Smooth muscle cell (in vitro differentiated cells): ENCODE data around the gene TTC8. TPM values are rescaled to one million over a fixed set of nuclear protein-coding genes. Genes with fewer than 3 reads are reported as not detected.
A peak's percentile ranks its signal among the peaks of the same experiment; 100 is the strongest.

Experiments used
- DNase-seq: peaks from one replicate; lab custom pipeline; 2025; ENCODE audit not compliant: unreplicated experiment; lab: John Stamatoyannopoulos, UW
- H2AFZ ChIP-seq: fragments of 200-600 bp; sonication (generic); 2 replicates; pipeline ENCODE4 v1.6.0; 2016; ENCODE audit warnings: antibody characterized with exemption, low read depth, mild to moderate bottlenecking
- H3F3A ChIP-seq: fragments of 200-600 bp; sonication (generic); 2 replicates; pipeline ENCODE4 v1.6.0; 2017; ENCODE audit warnings: antibody characterized with exemption, low read depth
- H3K27ac ChIP-seq: fragments of 200-600 bp; sonication (generic); 2 replicates; pipeline ENCODE4 v1.5.1; 2016; ENCODE audit warnings: low read depth, mild to moderate bottlenecking
- H3K27me3 ChIP-seq: fragments of 200-600 bp; sonication (generic); 2 replicates; pipeline ENCODE4 v1.6.1; 2016; ENCODE audit warnings: low read depth, mild to moderate bottlenecking
- H3K36me3 ChIP-seq: fragments of 200-600 bp; sonication (generic); 2 replicates; pipeline ENCODE4 v1.5.1; 2016; ENCODE audit warnings: low read depth
- H3K4me1 ChIP-seq: fragments of 200-600 bp; sonication (generic); 2 replicates; pipeline ENCODE4 v1.5.1; 2016; ENCODE audit warnings: low read depth
- H3K4me2 ChIP-seq: fragments of 200-600 bp; sonication (generic); 2 replicates; pipeline ENCODE4 v1.6.0; 2016; ENCODE audit warnings: mild to moderate bottlenecking
- H3K4me3 ChIP-seq: fragments of 200-600 bp; sonication (generic); 2 replicates; pipeline ENCODE4 v1.5.1; 2016; ENCODE audit warnings: mild to moderate bottlenecking
- H3K79me2 ChIP-seq: fragments of 200-600 bp; sonication (generic); 2 replicates; pipeline ENCODE4 v1.6.0; 2016; ENCODE audit warnings: low read depth, mild to moderate bottlenecking
- H3K9ac ChIP-seq: fragments of 200-600 bp; sonication (generic); 2 replicates; pipeline ENCODE4 v1.6.0; 2016; ENCODE audit warnings: low read depth
- H3K9me3 ChIP-seq: fragments of 200-600 bp; sonication (generic); replicated peaks from 2 replicates; pipeline ENCODE4 v1.5.1; 2016; ENCODE audit warnings: low read depth
- H4K20me1 ChIP-seq: fragments of 200-600 bp; sonication (generic); 2 replicates; pipeline ENCODE4 v1.6.0; 2016; ENCODE audit warnings: low read depth
- WGBS: methylation state at CpG from one replicate; pipeline ENCODE4 v1.1.7; 2016; ENCODE audit warnings: low lambda C conversion rate; 5-methylcytosine and 5-hydroxymethylcytosine counted together
- polyA plus RNA-seq: library from polyadenylated mRNA; unstranded; fragments of >200 nt; fragmentation: Nextera tagmentation; extraction: Ambion mirVana; gene quantifications from 2 replicates; pipeline ENCODE4 v1.2.1, GENCODE V29; 2016
- total RNA-seq: library from RNA; depleted of rRNA; stranded (reverse); fragments of >200 nt; gene quantifications from 2 replicates; pipeline ENCODE4 v1.2.3, GENCODE V29; 2014
- TF ChIP-seq, protein P1 (sequence below): fragments of 200-600 bp; sonication (generic); IDR thresholded peaks from 2 replicates; pipeline ENCODE4 v1.5.1; 2017; ENCODE audit warnings: borderline replicate concordance, mild to moderate bottlenecking, antibody characterized with exemption; ENCODE audit not compliant: insufficient read depth, poor library complexity, severe bottlenecking

The TTC8 gene
- total and polyA plus RNA-seq, 2 experiments from 2014 or later = 20.0 to 58.9 TPM

DNA sequence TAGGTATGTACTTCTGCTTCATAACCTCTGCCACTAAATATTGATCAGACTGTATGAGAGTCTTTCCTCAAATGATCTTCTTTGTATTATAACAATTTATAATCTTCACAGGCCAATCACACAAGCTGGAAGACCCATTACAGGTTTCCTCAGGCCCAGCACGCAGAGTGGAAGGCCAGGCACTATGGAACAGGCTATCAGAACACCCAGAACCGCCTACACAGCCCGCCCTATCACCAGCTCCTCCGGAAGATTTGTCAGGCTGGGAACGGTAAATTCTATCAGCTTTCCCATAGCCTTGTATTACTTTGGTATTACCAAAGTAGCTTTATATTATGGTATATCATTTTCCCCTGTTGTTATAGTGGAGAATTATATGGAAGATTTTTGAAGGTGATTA lies 16.5 kb downstream of the TTC8 start:
- no peaks in the 10 kb centered on the region for H3K79me2 ChIP-seq
- no peak overlapping the region for H3K9ac ChIP-seq
- no peak overlapping the region for H3K4me2 ChIP-seq
- peaks cover 4% of the 10 kb centered on the region for H3K4me1 ChIP-seq
- H3K27ac ChIP-seq = no peak overlapping the region
- no peaks in the 10 kb centered on the region for H3F3A ChIP-seq
- WGBS = 91% methylated on average over 5 of the region's 5 CpGs
- DNase-seq = no peak
- no peaks in the 10 kb centered on the region for H4K20me1 ChIP-seq
- no peaks in the 10 kb centered on the region for H3K36me3 ChIP-seq
- H3K9me3 ChIP-seq = no peaks in the 10 kb centered on the region
- no peaks in the 10 kb centered on the region for H3K27me3 ChIP-seq
- H2AFZ ChIP-seq = no peak overlapping the region
- no peak overlapping the region for H3K4me3 ChIP-seq
- TF ChIP-seq, protein P1, sequence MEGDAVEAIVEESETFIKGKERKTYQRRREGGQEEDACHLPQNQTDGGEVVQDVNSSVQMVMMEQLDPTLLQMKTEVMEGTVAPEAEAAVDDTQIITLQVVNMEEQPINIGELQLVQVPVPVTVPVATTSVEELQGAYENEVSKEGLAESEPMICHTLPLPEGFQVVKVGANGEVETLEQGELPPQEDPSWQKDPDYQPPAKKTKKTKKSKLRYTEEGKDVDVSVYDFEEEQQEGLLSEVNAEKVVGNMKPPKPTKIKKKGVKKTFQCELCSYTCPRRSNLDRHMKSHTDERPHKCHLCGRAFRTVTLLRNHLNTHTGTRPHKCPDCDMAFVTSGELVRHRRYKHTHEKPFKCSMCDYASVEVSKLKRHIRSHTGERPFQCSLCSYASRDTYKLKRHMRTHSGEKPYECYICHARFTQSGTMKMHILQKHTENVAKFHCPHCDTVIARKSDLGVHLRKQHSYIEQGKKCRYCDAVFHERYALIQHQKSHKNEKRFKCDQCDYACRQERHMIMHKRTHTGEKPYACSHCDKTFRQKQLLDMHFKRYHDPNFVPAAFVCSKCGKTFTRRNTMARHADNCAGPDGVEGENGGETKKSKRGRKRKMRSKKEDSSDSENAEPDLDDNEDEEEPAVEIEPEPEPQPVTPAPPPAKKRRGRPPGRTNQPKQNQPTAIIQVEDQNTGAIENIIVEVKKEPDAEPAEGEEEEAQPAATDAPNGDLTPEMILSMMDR = no peak

DNA sequence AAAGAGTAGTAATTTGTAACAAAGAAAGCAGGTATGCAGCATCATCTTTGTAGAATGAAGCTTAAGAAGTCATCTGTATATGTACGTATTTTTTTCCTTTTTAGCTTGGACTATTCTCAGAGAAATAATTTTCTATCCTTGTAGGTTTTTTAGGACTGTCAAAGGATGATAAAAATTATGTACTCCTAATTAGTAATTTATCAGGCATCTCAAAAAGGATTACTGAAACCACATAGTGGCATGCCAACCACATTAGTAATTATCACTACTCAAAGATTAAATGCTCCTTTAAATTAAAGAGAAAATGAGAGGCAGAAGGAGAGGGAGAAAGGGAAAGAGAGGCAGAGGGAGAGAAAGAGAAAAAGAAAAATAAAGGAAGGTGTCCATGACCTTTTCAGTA lies 17.3 kb downstream of the TTC8 start:
- Histone ChIP-seq H3K27ac (peak overlapping the region; percentile 5), H3K4me1 (peaks cover 4% of the 10 kb centered on the region), H3K27me3 (no peaks in the 10 kb centered on the region), H2AFZ (no peak overlapping the region), H3K9me3 (no peaks in the 10 kb centered on the region), H3K9ac (no peak overlapping the region), H3K4me3 (no peak overlapping the region), H4K20me1 (no peaks in the 10 kb centered on the region), H3F3A (no peaks in the 10 kb centered on the region), H3K79me2 (no peaks in the 10 kb centered on the region), H3K36me3 (no peaks in the 10 kb centered on the region), H3K4me2 (peak overlapping the region; percentile 1)
- TF ChIP-seq, protein P1 = no peak
- 74% methylated on average over 1 of the region's 1 CpG for WGBS
- no peak for DNase-seq

DNA sequence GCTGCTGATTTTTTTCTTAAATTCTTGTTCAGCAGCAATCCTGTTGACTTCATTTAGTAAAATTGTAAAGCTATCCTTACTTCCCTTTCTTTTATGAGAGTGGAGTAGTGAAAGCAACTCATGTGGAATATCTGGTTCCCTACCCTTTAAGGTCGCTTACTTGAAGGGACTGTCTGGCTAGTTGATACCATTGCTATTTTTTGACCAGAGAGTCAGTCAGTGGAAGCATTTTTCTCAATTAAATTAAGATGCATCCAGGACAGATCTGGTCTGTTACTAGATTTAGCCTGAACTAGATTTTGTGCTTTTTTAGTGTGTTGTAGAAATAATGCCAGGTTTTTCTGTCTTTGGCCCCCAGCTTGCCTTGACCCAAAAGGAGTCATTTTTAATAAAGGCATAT lies 18.0 kb downstream of the TTC8 start:
- Histone ChIP-seq H3K79me2 (no peaks in the 10 kb centered on the region), H4K20me1 (no peaks in the 10 kb centered on the region), H3K4me3 (no peak overlapping the region), H3F3A (no peaks in the 10 kb centered on the region), H2AFZ (no peak overlapping the region), H3K27ac (peak overlapping the region; percentile 5), H3K4me2 (peak overlapping the region; percentile 1), H3K9me3 (no peaks in the 10 kb centered on the region), H3K4me1 (peaks cover 4% of the 10 kb centered on the region), H3K27me3 (no peaks in the 10 kb centered on the region), H3K9ac (no peak overlapping the region), H3K36me3 (no peaks in the 10 kb centered on the region)
- 81% methylated on average over 1 of the region's 1 CpG for WGBS
- TF ChIP-seq, protein P1 = no peak
- no peak for DNase-seq

DNA sequence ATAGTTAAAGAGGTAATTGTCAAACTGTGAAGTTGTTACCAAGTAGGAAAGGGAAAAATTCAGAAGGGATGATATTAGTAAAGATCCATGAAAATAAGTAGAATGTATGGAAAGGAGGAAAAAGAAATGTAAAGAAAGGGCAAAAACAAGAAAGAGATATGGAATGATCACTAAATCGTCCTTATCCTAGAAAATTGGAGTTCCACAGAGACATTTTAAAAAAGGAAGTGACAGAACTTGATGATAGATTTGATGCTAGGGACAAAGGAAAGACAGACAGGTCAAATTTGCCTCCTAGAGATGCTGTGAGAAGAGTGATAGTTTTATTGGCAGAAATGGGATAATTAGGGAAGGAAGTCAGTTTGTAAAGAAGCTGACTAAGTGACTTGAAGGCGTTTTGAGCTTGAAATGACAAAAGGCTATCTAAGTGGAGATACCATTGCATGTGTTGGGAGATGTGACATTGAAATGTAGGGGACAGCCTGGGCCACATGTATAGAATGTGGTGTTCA lies 20.6 kb downstream of the TTC8 start:
- TF ChIP-seq, protein P1 = no peak
- Histone ChIP-seq H3F3A (no peaks in the 10 kb centered on the region), H4K20me1 (no peaks in the 10 kb centered on the region), H3K79me2 (no peaks in the 10 kb centered on the region), H3K9ac (no peak overlapping the region), H3K4me2 (no peak overlapping the region), H3K27ac (no peak overlapping the region), H3K36me3 (no peaks in the 10 kb centered on the region), H3K4me1 (peaks cover 4% of the 10 kb centered on the region), H3K27me3 (no peaks in the 10 kb centered on the region), H3K4me3 (no peak overlapping the region), H3K9me3 (no peaks in the 10 kb centered on the region), H2AFZ (no peak overlapping the region)
- 67% methylated on average over 2 of the region's 2 CpGs for WGBS
- no peak for DNase-seq
